NB4 (cell line): Measurements from ENCODE around the gene TAF11L13.
"Not testable (repeated sequence)": the region's sequence is repeated elsewhere in the genome, so short reads cannot be mapped to it uniquely, and the experiment has no call there.

ENCODE experiments used
- DNase-seq: peaks from one replicate; pipeline ENCODE4 v3.0.0; 2010; ENCODE audit warnings: low read depth
- H3K4me3 ChIP-seq: one replicate; pipeline ENCODE4 v1.5.1; 2011; ENCODE audit warnings: mild to moderate bottlenecking, low read depth, low read length, moderate library complexity
- CTCF ChIP-seq: IDR thresholded peaks from one replicate; pipeline ENCODE4 v1.5.1; 2012; ENCODE audit warnings: low read depth, low read length
- MAX ChIP-seq: IDR thresholded peaks from 2 replicates; pipeline ENCODE4 v1.6.1; 2011; ENCODE audit warnings: low read depth, low read length
- MYC ChIP-seq: IDR thresholded peaks from 2 replicates; pipeline ENCODE4 v1.6.1; 2011; ENCODE audit warnings: low read depth, low read length
- POLR2A ChIP-seq: IDR thresholded peaks from 2 replicates; pipeline ENCODE4 v1.6.1; 2011; ENCODE audit warnings: mild to moderate bottlenecking; ENCODE audit not compliant: insufficient read length; ENCODE audit errors: extremely low read depth

TAF11L13 gene

GRCh38 chr5:17620627-17621026 lies 11.3 kb upstream of the TAF11L13 start:
- DNase-seq, result peak; percentile 13
- H3K4me3 ChIP-seq, result no peak overlapping the region
- no peak for TF ChIP-seq MAX
- TF ChIP-seq MYC, result no peak
- TF ChIP-seq CTCF, result peak; percentile 41

GRCh38 chr5:17625686-17626085 lies 6.2 kb upstream of the TAF11L13 start:
- TF ChIP-seq CTCF (no peak), MYC (no peak), MAX (no peak), POLR2A (no peak)
- no peak for DNase-seq
- no peak overlapping the region for H3K4me3 ChIP-seq

GRCh38 chr5:17634160-17634559 lies 2.3 kb downstream of the TAF11L13 start, which contains the start of gene TAF11L14:
Gene TAF11L14, plus strand, starts transcription at chr5:17634460.
- TF ChIP-seq MYC (no peak), MAX (no peak), CTCF (no peak), POLR2A (no peak)
- DNase-seq, result no peak
- no peak within 1 kb of the TSS for H3K4me3 ChIP-seq

GRCh38 chr5:17649232-17649631 lies 17.3 kb downstream of the TAF11L13 start:
- DNase-seq, H3K4me3 ChIP-seq: not testable (repeated sequence)

- not testable (repeated sequence) for H3K4me3 ChIP-seq, DNase-seq
These were observed 23.4 kb downstream of the TAF11L13 start for GRCh38 chr5:17655201-17655759.

- no peak overlapping the region for H3K4me3 ChIP-seq
- no peak for DNase-seq
- TF ChIP-seq CTCF (no peak), MYC (no peak), POLR2A (no peak), MAX (no peak)
These were observed 24.0 kb downstream of the TAF11L13 start for GRCh38 chr5:17655921-17656320.

- TF ChIP-seq POLR2A, result no peak
- H3K4me3 ChIP-seq, result no peak overlapping the region
- DNase-seq, result no peak
These were observed 31.3 kb downstream of the TAF11L13 start for GRCh38 chr5:17663182-17663581.

- H3K4me3 ChIP-seq, result no peak overlapping the region
- TF ChIP-seq MYC, result no peak
- no peak for TF ChIP-seq MAX
- no peak for TF ChIP-seq POLR2A
- TF ChIP-seq CTCF, result no peak
- peak; percentile 13 for DNase-seq
These were observed 33.9 kb downstream of the TAF11L13 start for GRCh38 chr5:17665836-17666235.
